Measurements from ENCODE around the gene GPRASP2. TPM values are rescaled to one million over a fixed set of nuclear protein-coding genes. Genes with fewer than 3 reads are reported as not detected.
A peak's percentile ranks its signal among the peaks of the same experiment; 100 is the strongest.
"Not testable (repeated sequence)": the region's sequence is repeated elsewhere in the genome, so short reads cannot be mapped to it uniquely, and the experiment has no call there.

The GPRASP2 gene
- total RNA-seq: 14.5 and 15.1 TPM in 2 replicates

DNA sequence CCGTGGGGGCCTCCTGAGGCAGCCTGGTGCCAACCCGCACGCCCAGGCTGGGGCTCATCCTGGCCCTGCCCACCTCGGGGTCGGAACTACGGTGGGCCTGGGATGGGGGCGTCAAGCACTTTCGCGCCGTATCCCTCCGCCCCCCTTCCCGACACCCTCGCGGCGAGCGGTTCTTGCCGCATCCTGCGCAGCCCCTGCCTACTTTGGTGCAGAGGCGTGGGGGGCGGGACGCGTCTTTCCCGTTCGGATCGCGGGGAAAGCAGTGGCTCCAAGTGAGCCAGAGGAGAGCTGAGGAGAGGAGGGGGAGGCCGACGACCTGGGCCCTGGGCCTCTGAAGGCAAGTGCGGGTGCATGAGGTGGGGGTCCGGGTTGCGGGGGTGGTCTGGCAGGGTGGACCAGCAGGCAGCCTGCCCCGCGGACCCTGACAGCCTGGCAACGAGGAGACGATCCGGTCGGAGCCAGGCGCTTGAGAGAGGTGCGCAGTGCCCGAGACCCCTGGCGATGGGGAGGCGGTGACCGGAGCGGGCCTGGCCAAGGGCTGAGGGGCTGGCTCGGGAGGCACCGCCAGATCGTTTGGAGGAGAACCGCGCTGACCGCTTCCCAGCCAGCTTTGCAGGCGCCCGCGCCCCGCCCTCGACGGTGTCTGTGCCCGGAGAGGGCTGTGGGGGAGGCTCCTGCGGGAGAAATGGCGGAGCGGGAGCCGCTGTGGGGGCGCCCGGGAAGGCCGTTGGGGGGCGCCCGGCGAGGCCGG lies at the start of gene GPRASP2:
Gene GPRASP2, plus strand, starts transcription at position 233 of the 751 bp plus-strand sequence. CDS start 2,422 bp downstream, outside the sequence.
- DNase-seq (ENCODE audit: extremely low read depth, low read depth, low spot score): no peak

DNA sequence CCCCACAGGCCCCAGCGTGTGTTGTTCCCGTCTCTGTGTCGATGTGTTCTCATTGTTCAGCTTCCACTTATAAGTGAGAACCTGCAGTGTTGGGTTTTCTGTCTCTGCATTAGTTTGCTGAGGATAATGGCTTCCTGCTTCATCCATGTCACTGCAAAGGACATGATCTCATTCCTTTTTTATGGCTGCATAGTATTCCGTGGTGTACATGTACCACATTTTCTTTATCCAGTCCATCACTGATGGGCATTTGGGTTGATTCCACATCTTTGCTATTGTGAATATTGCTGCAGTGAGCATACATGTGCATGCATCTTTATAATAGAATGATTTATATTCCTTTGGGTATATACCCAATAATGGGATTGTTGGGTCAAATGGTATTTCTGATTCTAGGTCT lies 48.4 kb upstream of the GPRASP2 start:
- not testable (repeated sequence) for DNase-seq (ENCODE audit: extremely low read depth, low read depth, low spot score)

DNA sequence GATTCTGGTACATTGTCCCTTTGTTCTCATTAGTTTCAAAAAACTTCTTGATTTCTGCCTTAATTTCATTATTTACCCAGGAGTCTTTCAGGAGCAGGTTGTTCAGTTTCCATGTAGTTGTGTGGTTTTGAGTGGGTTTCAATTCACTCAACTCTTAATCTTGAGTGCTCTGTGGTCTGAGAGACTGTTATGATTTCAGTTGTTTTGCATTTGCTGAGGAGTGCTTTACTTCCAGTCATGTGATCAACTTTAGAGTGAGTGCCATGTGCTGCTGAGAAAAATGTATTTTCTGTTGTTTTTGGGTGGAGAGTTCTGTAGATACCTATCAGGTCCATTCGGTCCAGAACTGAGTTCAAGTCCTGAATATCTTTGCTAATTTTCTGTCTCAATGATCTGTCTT lies 45.2 kb upstream of the GPRASP2 start:
- DNase-seq (ENCODE audit: extremely low read depth, low read depth, low spot score): not testable (repeated sequence)

DNA sequence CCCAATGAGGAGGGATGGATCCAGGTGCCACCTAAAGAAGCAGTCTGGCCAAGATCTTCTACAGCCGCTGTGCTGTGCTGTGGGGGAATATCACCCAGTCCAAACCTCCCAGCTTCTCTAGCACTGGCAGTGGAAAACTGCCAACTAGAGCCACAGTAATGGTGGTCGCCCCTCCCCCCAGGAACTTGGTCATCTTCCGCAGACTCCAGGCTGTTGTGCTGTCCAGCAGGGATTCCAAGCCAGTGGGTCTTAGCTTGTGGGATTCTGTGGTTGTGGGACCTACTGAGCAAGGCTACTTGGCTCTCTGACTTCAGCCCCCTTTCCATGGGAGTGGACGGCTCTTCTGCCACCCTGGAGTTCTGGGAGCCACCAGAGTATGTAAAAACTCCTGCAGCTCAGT lies 42.7 kb upstream of the GPRASP2 start:
- no peak for DNase-seq (ENCODE audit: extremely low read depth, low read depth, low spot score)

DNA sequence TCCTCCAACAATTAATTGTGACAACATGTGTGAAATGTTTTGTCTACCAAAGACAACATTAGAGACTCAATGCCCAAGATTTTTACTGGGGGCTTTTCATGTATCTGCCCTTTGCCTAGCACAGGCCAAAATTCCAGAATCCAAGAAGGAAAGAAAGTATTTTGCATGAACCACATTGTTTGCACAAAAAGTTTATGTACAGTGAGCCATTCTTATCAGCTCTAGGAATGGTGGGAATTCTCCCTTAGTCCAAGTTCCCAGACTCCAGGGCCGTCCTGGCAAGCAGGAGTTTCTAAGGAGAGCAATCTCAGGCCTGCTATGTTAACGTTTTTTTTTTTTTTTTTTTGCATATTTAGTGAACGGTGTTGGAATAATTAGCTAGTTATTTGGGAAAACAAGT lies 39.4 kb upstream of the GPRASP2 start:
- DNase-seq (ENCODE audit: extremely low read depth, low read depth, low spot score): no peak

DNA sequence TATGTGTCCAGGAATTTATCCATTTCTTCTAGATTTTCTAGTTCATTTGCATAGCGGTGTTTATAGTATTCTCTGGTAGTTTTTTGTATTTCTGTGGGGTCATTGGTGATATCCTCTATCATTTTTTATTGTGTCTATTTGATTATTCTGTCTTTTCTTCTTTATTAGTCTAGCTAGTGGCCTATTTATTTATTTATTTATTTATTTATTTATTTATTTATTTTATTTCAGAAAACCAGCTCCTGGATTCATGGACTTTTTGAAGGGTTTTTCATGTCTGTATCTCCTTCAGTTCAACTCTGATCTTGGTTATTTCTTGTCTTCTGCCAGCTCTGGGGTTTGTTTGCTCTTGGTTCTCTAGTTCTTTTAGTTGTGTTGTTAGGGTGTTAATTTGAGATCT lies 34.8 kb upstream of the GPRASP2 start:
- DNase-seq (ENCODE audit: extremely low read depth, low read depth, low spot score): not testable (repeated sequence)

DNA sequence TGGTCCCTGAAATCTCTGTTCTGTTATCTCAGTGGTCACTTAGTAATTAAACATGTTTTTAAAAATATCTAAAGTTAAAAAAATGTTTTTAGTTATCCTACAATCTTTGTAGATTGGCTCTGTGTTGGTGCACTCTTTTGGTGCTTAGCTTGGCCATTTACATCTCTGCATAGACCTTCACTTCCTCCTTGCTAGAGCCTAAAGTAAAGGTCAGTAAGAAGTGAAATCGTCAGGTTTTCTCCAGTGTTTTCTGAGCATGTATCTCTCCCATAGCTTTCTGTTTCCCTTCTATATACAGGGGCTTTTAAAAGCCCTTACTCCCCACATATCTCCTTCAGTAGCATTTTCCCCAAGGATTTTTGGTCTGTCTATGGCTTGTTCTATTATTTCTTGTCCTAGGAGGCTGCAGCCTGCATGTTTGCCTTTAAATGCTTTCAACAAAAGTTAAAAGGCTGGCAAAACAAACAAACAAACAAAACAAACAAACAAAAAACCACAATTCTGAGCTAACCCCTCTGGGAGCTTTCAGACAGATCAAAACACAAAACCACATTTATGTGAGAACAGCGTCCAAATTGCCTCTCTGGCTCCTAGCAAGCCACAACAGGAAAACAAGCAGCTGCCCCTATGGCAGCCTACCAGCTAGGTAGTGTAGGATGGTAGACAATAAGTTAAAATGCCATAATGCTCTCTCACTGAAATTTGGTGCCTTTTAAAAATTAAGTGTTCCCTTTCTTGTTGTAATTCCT lies 27.3 kb upstream of the GPRASP2 start:
- DNase-seq (ENCODE audit: extremely low read depth, low read depth, low spot score): no peak

DNA sequence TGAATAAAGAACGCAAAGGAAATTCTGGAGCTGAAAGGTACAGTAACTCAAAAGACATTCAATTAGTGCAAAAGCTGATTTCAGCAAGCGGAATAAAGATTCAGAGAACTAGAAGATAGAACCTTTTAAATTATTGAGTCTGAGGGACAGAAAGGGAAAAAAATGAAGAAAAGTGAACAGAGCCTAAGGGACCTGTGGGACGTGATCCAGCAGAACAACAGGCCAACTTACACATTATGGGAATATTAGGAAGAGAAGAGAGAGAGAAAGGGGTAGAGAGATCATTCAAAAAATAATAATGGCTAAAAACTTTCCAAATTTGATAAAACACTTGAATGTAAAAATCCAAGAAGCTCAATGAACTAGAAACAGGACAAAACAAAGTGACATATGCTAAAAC lies 17.5 kb upstream of the GPRASP2 start:
- no peak for DNase-seq (ENCODE audit: extremely low read depth, low read depth, low spot score)

DNA sequence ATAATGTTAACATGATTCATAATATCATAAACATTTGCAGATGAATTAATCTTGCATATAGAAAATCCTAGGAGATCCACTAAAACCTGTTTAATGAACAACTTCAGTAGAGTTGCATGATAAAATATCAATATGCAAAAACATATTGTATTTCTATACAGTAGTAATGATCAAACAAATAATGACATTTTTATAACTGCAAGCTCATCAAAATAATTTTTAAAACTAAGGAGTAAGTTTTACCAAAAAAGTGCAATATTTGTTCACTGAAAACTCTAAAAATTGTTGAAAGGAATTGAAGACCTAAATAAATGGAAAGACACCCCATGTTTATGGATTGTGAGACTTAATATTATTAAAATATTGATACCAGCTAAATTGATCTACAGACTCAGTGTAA lies 15.9 kb upstream of the GPRASP2 start:
- no peak for DNase-seq (ENCODE audit: extremely low read depth, low read depth, low spot score)

DNA sequence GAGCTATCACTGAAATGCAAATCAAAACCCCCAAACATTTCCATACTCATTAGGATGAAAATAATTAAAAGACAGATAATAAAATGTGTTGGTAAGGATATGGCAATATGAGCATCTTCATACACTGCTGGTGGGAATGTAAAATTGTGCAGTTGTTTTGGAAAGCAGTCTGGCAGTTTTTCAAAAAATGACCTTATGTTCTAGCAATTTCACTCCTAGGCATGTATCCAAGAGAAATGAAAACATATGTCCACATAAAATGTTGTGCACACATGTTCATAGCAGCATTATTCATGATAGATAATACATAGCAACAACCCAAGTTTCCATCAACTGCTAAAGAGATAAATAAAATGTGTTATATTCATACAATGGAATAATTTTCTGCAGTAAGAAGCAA lies 14.8 kb upstream of the GPRASP2 start:
- no peak for DNase-seq (ENCODE audit: extremely low read depth, low read depth, low spot score)

DNA sequence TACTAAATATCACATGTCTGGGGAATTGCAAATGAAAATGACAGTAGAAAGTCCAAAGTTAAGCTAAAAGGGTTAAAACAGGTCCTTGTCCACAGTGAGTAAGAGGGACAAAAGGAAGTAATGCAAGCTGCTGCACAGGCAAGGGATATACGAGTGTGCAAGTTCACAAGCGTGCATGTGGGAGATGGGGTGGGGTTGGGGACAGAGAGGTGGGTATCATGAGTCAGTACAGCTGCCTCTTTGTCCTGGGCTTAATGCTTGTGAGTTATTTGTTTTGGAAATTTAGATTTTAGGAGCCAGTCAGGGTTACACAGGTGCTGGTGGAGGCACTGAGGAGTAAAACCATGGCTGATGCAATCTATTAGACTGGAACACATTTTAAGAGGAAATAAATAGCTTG lies 3.3 kb upstream of the GPRASP2 start:
- DNase-seq (ENCODE audit: extremely low read depth, low read depth, low spot score): no peak

DNA sequence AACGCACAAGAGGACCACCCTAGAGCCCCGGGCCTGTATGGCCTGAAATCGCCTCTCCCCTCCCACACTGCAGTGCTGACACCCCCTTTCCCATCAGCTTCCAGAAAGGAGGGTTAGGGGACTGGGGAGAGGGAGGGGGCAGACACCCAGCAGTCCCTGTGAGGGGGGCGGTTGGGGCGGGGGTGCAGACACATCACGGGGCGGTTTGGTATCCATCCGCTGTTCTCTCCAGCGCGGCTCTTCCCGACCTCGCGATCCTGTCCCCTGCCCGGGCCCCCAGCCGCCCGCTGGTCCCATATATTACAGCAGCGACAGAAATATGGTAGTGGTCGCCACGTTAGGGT lies 404 bp upstream of the GPRASP2 start:
- no peak for DNase-seq (ENCODE audit: extremely low read depth, low read depth, low spot score)

DNA sequence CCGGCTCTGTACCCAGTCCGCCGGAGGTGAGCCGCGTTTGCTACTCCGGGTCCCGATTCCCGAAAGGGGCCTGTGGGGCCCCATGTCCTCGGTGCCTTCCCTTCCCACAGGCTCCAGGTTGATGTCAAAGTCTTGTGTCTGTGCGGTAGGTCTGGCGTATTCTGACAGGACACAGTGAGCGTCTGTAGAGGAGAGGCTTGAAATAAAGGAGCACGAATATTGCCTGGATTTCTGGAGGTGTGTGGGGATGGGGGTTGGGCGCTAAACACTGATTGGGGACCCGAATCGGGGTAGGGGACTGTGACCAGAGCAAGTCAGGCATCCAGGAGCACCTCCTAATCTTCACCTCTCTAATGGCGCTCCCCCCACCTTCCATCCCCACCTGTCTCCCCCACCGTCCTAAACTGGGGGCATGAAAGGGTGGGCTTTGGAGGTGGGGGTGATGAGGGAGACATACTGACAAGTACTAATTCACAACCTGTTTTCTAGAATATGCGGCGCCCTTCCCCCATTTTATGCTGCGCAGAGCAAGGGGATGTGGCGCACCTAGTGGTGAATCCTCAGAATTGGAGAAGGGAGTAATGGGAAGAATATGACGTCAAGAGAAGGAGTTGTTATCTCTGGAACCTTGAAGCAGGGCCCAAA lies 855 bp downstream of the GPRASP2 start:
- no peak for DNase-seq (ENCODE audit: extremely low read depth, low read depth, low spot score)

DNA sequence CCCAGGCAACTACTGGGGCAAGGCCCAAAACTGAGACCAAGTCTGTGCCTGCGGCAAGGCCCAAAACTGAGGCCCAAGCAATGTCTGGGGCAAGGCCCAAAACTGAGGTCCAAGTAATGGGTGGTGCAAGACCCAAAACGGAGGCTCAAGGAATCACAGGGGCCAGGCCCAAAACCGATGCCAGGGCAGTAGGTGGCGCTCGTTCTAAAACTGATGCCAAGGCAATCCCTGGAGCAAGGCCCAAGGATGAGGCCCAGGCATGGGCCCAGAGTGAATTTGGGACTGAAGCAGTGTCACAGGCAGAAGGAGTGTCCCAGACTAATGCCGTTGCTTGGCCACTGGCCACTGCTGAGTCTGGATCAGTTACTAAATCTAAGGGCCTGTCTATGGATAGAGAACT lies 2.7 kb downstream of the GPRASP2 start:
- DNase-seq (ENCODE audit: extremely low read depth, low read depth, low spot score): no peak

DNA sequence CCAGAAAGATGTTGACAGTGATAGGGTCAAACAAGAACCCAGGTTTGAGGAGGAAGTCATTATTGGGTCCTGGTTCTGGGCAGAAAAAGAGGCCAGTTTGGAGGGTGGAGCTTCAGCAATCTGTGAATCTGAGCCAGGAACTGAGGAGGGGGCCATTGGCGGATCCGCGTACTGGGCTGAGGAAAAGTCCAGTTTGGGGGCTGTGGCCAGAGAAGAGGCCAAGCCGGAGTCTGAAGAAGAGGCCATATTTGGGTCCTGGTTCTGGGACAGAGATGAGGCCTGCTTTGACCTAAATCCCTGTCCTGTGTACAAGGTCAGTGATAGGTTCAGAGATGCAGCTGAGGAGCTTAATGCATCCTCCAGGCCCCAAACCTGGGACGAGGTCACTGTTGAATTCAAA lies 3.7 kb downstream of the GPRASP2 start:
- DNase-seq (ENCODE audit: extremely low read depth, low read depth, low spot score): no peak

DNA sequence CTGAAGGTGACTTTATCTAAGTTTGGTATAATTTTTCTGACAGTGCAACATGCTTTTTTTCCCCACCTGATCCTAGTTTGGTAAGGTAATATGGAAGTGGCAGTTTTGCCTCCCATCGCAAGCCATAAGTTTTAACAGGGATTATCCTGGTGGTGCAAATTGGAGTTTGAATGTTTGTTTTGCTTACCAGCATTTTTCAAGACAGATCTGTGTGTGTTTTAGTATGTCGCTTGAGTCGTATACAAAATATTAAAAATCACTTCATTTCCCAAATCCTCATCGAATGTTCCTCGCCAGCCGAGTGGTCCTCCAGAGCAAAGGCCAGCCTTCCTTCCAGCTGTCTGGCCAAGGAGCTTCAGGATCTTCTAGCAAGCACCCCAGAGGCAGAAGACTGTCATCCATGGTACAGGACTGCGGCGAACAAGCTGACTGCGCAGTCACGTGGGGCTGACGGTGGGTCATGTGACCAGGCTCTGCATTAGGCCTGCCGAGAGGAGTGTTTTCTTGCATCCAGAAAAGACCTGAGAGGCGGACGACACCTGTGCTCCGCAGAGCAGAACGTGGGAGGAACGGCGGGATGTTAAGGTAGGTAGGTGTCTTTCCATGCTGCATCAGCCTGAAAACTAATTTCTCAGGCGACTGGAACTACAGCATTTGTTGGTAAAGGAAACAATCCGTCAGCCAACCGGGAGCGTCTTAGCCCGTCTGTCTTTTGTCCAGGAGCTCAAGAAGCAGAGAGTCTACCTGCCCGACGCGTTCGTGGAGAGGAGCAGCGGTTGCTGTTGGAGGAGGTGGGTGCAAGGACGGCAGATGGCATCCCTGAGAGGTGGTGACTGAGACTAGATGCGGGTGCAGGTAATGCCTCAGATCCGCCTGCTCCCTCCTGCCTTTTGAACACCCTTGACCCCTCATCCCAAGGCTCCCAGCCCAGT lies 8.3 kb downstream of the GPRASP2 start, which contains the start of gene GPRASP3:
Gene GPRASP3, plus strand, starts transcription at position 507 of the 932 bp plus-strand sequence. CDS start 28,253 bp downstream, outside the sequence.
- peak; percentile 23 for DNase-seq (ENCODE audit: extremely low read depth, low read depth, low spot score)

DNA sequence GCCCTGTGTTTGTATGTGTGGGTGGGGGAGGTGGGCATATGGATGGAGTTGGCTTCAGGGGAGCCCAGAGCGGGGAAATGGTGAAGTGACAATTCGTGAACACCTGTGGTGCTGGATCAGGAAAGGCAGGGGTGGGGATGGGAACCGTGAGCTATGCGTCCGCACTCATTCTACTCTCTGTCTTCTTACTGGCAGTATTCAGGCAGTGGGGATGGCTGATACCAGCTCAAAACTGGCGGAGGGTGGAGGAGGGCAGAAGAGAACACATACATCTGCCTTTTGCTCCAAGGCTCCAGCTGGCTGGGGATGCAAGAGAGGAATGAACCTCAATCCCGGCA lies 8.9 kb downstream of the GPRASP2 start:
- DNase-seq (ENCODE audit: extremely low read depth, low read depth, low spot score): not testable (repeated sequence)

DNA sequence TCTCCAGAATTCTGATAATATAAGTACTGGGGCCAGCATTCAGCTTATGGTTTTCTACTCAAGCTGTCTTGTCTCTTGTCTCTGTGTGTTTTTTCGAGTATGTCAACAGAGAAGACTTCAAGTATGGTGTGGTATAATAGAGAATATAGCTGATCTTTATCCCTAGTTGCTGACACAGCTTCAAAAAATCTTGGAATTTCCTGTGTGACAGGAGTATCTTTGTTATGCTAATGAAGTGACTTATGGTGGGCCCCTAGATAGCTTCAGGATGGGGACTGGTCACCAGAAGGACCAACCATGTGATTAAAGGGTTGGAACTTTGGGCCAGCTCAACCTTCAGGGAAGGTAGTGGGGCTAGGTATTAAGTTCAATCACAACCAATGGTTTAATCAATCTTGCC lies 11.2 kb downstream of the GPRASP2 start:
- DNase-seq (ENCODE audit: extremely low read depth, low read depth, low spot score): no peak

DNA sequence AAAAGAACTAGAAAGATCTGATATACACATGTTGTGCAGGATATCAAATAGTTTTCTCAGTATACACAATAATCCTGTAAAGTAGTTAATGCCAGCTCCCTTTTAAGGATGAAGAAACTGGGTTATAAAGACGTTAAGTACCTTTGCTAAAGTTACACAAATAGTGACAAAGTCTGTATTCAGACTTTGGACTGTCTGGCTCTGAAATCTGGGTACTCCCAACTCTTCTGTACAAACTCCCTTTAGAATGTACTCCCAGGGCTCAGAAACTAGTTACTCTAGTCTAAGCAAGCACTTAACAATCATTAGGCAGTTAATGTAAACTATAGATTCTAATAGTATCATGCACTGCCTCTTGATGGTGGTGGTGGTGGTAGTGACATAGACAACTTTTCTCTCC lies 15.5 kb downstream of the GPRASP2 start:
- no peak for DNase-seq (ENCODE audit: extremely low read depth, low read depth, low spot score)

DNA sequence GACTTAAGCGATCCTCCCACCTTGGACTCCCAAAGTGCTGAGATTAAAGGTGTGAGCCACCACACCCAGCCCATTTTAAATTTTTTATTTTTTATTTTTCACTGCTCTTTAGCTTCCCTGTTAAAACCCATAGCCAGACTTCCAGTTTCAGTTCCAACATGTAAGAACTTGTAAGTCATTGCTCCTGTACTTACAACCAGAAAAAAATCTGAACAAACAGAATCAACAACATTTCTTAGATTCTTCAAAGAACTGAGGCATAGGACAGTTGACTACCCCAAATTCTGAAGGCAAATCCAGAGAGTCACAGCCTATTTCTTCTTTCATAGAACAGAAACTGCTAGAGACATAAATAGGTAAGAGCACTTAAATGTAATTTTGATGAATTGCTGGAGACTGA lies 16.4 kb downstream of the GPRASP2 start:
- no peak for DNase-seq (ENCODE audit: extremely low read depth, low read depth, low spot score)

DNA sequence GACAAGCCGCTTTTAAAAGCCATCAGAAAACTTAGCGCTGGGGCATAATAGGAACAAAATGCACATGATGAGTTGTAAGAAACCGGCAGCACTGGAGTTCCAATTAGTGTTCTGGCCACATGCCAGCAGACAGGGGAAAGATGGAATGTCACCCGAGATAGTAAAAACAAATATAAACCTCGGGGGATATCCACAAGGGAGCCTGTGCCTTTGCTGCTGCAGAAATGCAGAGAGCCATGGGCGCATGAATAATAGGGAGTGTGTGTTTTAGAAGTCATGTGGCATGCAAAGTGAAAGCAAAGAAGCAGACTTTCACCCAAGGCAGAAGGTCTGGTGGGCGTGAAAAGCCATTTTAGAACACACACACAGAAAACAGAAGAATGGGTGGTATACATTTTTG lies 27.4 kb downstream of the GPRASP2 start:
- no peak for DNase-seq (ENCODE audit: extremely low read depth, low read depth, low spot score)

Measured in glomerular endothelial cell (primary cell).